ENCODE data around the gene PKNOX2.

The PKNOX2 gene

GRCh38 chr11:125267548-125267947 lies 103.0 kb downstream of the PKNOX2 start:
- no peak for DNase-seq

DNA sequence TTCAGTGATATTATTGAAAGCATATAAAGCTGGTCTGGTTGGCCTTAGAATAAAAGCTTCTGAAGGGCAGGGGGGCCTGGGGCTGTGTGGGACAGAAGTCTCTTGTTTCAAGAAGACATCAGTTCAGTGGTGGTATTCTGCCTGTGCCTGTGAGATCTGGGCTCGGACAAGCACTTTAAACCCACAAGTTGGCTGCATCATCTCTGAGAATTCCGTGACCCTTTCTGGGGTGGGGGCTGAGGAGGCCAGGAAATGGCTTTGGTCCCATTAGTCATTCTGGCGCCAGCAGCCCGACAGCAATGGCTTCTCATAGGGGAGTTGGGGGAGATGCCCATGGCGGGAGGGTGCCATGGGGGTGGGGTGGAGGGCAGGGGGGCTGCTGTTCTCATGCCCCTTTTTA lies 104.1 kb downstream of the PKNOX2 start:
- DNase-seq: no peak

DNA sequence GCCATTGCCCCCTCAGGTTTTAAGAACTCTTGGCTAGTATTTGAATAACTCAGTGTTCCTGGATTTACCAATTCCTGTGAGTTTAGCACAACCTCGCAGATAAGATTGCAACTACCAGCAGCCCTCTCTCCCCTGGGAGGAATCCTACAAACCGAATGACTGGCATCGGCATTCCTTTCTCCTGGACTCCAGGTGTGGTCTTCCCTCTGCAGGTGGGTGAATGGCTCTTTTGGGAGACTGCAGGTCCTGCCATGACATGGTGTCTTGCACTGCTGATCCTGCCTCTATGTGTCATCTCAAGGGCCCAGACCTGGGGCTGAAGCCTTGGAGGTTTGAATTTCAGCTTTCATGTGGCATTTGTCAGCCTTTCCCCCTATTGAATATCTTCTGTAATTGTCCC lies 105.6 kb downstream of the PKNOX2 start:
- DNase-seq: no peak

DNA sequence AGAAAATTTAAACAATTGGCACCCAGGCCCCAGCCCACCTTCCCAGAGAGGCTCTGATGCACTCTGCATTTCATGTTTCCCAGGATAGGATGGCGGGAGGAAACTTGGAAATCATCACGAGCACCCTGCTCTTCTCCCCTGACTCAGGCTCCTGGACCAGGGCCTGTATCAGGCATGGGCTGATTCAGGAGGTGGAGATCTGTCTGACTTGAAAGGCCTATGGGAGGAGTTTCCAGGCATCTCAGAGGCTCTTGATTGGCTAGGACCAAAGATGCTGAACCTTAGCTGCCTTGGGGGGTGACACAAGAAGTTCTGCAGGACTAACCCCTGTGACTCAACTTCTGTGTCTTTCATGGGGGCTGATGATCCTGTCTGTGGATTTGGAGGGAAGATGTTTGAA lies 106.2 kb downstream of the PKNOX2 start:
- DNase-seq: no peak

- no peak for DNase-seq
These were observed 107.0 kb downstream of the PKNOX2 start for GRCh38 chr11:125271483-125272091.

GRCh38 chr11:125272092-125272491 lies 107.5 kb downstream of the PKNOX2 start:
- no peak for DNase-seq

DNA sequence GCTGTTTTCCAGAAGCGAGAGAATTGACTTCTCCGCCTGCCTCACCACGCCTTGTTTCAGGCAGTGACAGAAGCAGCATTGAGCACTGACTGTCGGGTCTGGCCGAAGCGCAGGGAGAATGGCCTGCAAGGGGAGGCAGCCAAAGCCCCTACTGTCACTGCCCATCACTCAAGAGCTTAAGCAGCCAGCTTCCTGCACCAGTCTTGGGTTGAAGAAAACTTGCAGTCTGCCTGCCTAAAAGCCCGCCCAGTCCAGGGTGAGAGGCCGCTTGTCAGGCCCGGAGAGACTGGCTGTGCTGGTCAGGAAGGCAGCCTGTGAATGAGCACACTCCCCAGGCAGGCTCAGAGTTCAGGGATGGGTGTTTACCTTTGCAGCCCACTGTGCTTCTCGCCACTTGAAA lies 108.3 kb downstream of the PKNOX2 start:
- DNase-seq: no peak

DNA sequence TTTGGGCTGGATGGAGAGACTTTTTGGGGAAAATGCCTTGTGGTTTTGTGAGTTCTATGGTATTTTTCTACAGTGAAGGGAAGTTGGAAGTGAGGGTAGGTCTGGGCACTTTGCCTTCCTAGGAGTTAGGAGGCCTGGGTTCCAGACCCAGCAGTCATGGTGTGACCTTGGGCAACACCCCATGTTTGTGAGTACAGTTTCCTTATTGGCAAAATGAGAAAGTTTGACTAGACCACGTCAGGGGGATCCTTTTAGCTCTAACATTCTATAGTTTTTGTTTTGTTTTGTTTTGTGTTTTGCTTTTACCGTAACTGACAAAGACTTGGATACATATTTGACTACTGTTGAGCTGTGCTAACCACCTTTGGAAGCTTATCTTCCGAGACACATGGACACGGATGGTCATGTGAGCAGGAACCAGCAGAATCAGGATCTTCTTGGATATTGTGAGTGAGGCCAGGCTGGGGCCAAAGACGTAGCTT lies 109.0 kb downstream of the PKNOX2 start:
- no peak for DNase-seq

DNA sequence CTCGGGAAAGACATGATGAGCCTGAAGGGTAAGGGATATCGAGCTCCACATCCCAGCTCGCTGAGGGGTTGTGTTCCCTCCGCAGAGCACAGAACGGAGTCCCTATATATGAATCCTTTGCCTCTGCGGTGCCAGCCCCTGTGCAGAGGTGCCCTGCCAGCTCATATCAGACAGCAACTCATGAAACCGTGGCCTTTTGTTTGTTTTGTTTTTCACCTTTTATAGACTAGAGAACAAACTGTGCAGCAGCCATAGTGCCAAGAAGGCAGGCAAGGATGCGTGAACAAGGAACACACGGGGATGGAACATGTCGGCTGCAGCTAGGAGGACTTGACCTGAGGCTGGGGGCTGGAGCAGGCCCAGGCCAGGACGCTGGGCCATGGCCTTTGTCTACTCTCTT lies 109.8 kb downstream of the PKNOX2 start:
- DNase-seq: no peak

- no peak for DNase-seq
These were observed 110.2 kb downstream of the PKNOX2 start for GRCh38 chr11:125274774-125275173.

DNA sequence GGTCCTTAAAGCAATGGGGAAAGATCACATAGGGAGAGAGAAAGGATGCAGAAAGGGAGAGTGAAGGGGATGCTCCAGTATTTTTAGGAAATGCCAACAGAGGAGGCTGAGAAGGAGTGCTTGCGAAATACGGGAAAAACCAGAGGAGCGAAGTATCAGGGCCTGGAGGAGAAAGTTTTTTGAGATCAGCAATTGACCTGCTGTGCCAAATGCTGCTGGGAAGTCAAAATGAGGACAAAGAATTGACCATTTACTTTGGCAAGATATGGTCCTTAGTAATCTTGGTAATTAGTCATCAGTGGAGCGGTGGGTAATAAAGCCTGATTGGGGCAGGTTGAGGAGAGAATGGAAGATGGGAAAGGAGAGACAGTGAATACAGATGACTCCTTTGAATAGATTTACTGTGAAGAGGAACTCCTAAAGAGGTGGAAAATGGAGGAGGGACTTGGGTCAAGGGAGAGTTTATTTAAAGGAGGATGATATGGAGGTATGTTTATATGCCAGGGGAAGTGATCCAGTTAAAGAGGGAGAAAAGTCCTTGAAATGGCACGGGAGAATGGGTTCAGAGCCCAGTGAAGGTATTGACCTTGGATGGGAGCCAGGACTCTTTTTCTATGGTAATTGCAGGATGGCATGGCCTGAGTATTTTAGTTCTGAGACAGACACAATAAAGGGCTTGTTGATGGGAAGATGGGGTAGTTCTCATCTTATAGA lies 111.5 kb downstream of the PKNOX2 start:
- DNase-seq: no peak

- DNase-seq: no peak
These were observed 112.0 kb downstream of the PKNOX2 start for GRCh38 chr11:125276619-125276976.

- DNase-seq: no peak
These were observed 115.3 kb downstream of the PKNOX2 start for GRCh38 chr11:125279676-125280418.

- no peak for DNase-seq
These were observed 116.1 kb downstream of the PKNOX2 start for GRCh38 chr11:125280646-125281045.

GRCh38 chr11:125281831-125282595 lies 117.5 kb downstream of the PKNOX2 start:
- no peak for DNase-seq

- no peak for DNase-seq
These were observed 118.0 kb downstream of the PKNOX2 start for GRCh38 chr11:125282596-125282914.

GRCh38 chr11:125284245-125284850 lies 119.8 kb downstream of the PKNOX2 start:
- no peak for DNase-seq

DNA sequence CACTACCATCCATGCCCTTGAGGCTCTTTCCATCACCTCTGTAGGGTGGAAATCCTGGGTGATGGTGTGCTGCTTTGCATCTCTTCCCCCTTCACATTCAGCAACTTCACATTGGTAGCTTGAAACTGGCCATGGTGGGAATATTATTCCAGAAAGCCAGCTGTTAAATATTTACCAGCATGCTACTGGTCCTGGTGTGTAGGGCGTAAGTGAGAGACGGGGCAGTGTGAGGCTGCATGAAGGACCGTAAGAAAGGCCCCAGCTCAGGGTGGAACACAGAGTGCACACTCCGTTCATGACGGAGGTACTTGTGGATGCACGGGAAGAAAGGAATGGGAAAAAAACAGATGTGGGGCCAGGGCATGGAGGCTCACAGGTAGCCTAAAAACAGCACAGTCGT lies 121.3 kb downstream of the PKNOX2 start:
- no peak for DNase-seq

DNA sequence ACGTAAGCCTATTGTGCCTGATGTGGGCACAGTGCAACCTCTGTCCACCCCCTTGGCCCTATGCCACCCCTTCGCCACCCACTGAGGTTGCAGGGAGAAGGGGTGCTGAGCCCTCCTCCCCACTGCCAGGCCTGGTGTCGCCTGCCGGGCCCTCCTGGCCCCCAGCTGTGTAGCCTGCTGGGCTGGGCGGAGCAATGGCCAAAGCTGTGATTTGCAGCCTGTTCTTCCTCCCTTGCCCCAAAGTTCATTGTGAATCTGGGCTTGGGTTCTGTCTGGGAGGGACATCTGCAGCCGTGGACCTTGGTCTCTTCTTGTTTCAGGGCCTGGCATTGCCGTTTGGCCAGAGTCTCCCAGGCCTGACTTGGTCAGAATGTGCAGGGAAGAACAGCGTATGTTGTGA lies 121.9 kb downstream of the PKNOX2 start:
- no peak for DNase-seq

GRCh38 chr11:125287491-125288210 lies 123.1 kb downstream of the PKNOX2 start:
- DNase-seq: no peak

DNA sequence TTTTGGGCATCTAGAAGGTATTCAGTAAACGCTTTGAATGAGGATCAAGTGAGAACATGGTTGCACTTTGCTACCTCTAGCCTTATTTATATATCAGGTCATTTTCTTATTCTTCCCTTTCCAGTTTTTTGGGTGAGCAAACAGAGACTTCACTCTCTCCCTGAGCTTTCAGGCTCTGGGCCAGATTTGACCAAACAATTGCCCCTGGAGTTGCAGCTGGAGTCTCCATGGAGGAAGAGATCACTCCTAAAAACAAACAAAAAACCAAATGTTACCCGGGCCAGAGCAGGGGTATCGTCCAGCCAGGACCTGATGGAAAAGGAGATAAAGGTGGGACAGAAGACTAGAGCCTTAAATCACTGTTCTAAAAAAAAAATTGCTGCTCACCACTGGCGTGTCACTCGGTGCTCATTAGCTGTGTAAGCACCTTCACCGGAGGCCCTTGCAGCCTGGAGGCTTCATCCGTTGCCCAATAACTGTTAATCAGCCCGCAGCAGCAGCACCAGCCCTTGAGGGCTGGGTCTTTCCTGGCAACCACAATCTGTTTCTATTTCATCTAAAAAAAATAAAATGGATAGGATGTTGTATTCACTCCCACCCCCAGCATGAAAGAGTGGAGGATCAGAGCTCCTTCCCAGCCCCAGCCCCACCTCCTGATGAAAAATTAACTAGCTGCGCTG lies 125.0 kb downstream of the PKNOX2 start:
- DNase-seq: no peak

GRCh38 chr11:125290263-125290662 lies 125.7 kb downstream of the PKNOX2 start:
- DNase-seq: no peak
